Hepatocyte (in vitro differentiated cells): ENCODE measurements around the gene DOCK2. TPM values are rescaled to one million over a fixed set of nuclear protein-coding genes. Genes with fewer than 3 reads are reported as not detected.

ENCODE experiments used
- DNase-seq: peaks from one replicate; pipeline ENCODE4 v3.0.0-alpha.2; 2016; ENCODE audit warnings: low spot score
- H2AFZ ChIP-seq: fragments of 200-600 bp; sonication (generic); 2 replicates; pipeline ENCODE4 v1.6.0; 2016; ENCODE audit warnings: antibody characterized with exemption, mild to moderate bottlenecking
- H3K27ac ChIP-seq: fragments of 200-600 bp; sonication (generic); 2 replicates; pipeline ENCODE4 v1.5.1; 2016; ENCODE audit warnings: mild to moderate bottlenecking
- H3K27me3 ChIP-seq: fragments of 200-600 bp; sonication (generic); 2 replicates; pipeline ENCODE4 v1.6.1; 2016
- H3K36me3 ChIP-seq: fragments of 200-600 bp; sonication (generic); replicated peaks from 2 replicates; pipeline ENCODE4 v1.5.1; 2016; ENCODE audit warnings: low read depth; ENCODE audit not compliant: insufficient read depth
- H3K4me1 ChIP-seq: fragments of 200-600 bp; sonication (generic); 2 replicates; pipeline ENCODE4 v1.5.1; 2016; ENCODE audit warnings: mild to moderate bottlenecking, moderate library complexity; ENCODE audit not compliant: insufficient read depth
- H3K4me2 ChIP-seq: fragments of 200-600 bp; sonication (generic); 2 replicates; pipeline ENCODE4 v1.6.0; 2016
- H3K4me3 ChIP-seq: fragments of 200-600 bp; sonication (generic); 2 replicates; pipeline ENCODE4 v1.5.1; 2016; ENCODE audit warnings: mild to moderate bottlenecking
- H3K79me2 ChIP-seq: fragments of 200-600 bp; sonication (generic); 2 replicates; pipeline ENCODE4 v1.6.0; 2017; ENCODE audit warnings: mild to moderate bottlenecking
- H3K9me2 ChIP-seq: fragments of 200-600 bp; sonication (generic); replicated peaks from 2 replicates; pipeline ENCODE4 v1.6.0; 2017; ENCODE audit warnings: mild to moderate bottlenecking; ENCODE audit not compliant: insufficient read depth
- H3K9me3 ChIP-seq: fragments of 200-600 bp; sonication (generic); 2 replicates; pipeline ENCODE4 v1.5.1; 2016; ENCODE audit warnings: low read depth, mild to moderate bottlenecking
- H4K20me1 ChIP-seq: fragments of 200-600 bp; sonication (generic); 2 replicates; pipeline ENCODE4 v1.6.0; 2016; ENCODE audit warnings: mild to moderate bottlenecking; ENCODE audit not compliant: insufficient read depth, poor library complexity, severe bottlenecking
- EZH2 ChIP-seq: fragments of 200-600 bp; sonication (generic); IDR thresholded peaks from 2 replicates; pipeline ENCODE4 v1.6.1; 2016; ENCODE audit warnings: antibody characterized with exemption, mild to moderate bottlenecking, borderline replicate concordance
- EZH2phosphoT487 ChIP-seq: fragments of 200-600 bp; sonication (generic); IDR thresholded peaks from one replicate; pipeline ENCODE4 v1.6.1; 2018; ENCODE audit warnings: antibody characterized with exemption, mild to moderate bottlenecking, low read depth, moderate library complexity; ENCODE audit not compliant: unreplicated experiment, severe bottlenecking
- WGBS: methylation state at CpG from one replicate; pipeline ENCODE4 v1.1.6; 2016; ENCODE audit warnings: low lambda C conversion rate; ENCODE audit errors: missing lambda C conversion rate; 5-methylcytosine and 5-hydroxymethylcytosine counted together
- polyA plus RNA-seq: library from polyadenylated mRNA; unstranded; fragments of >200 nt; fragmentation: Nextera tagmentation; extraction: Ambion mirVana; gene quantifications from 2 replicates; pipeline ENCODE4 v1.2.1, GENCODE V29; 2016
- total RNA-seq: library from RNA; depleted of rRNA; stranded (reverse); fragments of >200 nt; gene quantifications from 2 replicates; pipeline ENCODE4 v1.2.3, GENCODE V29; 2014
- TF ChIP-seq, protein P1 (sequence below): fragments of 200-600 bp; sonication (generic); IDR thresholded peaks from 2 replicates; pipeline ENCODE4 v1.5.1; 2016; ENCODE audit warnings: antibody characterized with exemption, mild to moderate bottlenecking; ENCODE audit not compliant: poor library complexity

Gene DOCK2
- total and polyA plus RNA-seq, 2 experiments from 2014 or later, result 0.60 TPM; not detected in 1

DNA sequence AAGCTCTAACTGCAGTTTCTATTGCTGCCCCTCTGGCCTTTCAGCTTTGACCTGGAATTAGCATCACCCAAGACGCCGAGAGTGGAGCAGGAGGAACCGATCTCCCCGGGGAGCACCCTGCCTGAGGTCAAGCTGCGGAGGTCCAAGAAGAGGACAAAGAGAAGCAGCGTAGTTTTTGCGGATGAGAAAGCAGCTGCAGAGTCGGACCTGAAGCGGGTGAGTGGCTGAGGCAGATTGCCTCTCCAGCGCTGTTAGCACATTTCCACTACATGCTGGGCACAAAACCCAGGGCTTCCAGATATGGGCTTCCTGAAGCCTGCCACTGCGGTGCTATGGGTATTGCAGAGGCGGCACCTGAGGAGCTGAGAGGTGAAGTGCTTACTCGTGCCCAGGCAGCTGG is 441.9 kb downstream of the DOCK2 start:
- Histone ChIP-seq H4K20me1 (no peaks in the 10 kb centered on the region), H3K9me2 (no peaks in the 10 kb centered on the region), H3K4me2 (no peak overlapping the region), H3K79me2 (no peaks in the 10 kb centered on the region), H3K36me3 (no peaks in the 10 kb centered on the region), H2AFZ (no peak overlapping the region), H3K27ac (no peak overlapping the region), H3K4me1 (no peaks in the 10 kb centered on the region), H3K27me3 (peaks cover 6% of the 10 kb centered on the region), H3K9me3 (no peaks in the 10 kb centered on the region), H3K4me3 (no peak overlapping the region)
- TF ChIP-seq, protein P1, sequence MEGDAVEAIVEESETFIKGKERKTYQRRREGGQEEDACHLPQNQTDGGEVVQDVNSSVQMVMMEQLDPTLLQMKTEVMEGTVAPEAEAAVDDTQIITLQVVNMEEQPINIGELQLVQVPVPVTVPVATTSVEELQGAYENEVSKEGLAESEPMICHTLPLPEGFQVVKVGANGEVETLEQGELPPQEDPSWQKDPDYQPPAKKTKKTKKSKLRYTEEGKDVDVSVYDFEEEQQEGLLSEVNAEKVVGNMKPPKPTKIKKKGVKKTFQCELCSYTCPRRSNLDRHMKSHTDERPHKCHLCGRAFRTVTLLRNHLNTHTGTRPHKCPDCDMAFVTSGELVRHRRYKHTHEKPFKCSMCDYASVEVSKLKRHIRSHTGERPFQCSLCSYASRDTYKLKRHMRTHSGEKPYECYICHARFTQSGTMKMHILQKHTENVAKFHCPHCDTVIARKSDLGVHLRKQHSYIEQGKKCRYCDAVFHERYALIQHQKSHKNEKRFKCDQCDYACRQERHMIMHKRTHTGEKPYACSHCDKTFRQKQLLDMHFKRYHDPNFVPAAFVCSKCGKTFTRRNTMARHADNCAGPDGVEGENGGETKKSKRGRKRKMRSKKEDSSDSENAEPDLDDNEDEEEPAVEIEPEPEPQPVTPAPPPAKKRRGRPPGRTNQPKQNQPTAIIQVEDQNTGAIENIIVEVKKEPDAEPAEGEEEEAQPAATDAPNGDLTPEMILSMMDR, result no peak
- TF ChIP-seq EZH2phosphoT487, result no peak
- no peak for TF ChIP-seq EZH2
- 88% methylated on average over 13 of the region's 13 CpGs for WGBS
- DNase-seq, result no peak

DNA sequence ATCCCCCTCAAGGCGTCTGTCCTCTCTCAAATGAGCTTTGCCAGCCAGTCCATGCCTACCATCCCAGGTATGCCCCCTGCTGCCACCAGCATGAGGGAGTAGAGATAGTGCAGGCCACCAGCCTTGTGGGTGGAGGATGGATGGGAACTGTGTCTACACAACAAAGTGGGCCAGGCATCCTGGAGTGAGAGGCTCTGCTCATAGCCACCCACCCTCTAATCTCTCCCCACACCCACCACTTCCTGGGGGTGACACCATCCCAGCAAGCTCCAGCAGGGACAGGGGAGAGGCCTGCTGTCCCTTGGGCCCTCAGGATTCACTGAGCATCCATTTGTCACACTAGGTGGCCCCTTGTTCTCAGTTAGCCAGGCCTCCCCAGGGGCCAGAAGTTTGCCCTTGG is 443.1 kb downstream of the DOCK2 start:
- no peaks in the 10 kb centered on the region for H3K9me3 ChIP-seq
- H3K27me3 ChIP-seq, result peaks cover 2% of the 10 kb centered on the region
- H3K27ac ChIP-seq, result no peak overlapping the region
- no peaks in the 10 kb centered on the region for H3K36me3 ChIP-seq
- no peak overlapping the region for H2AFZ ChIP-seq
- DNase-seq, result no peak
- H3K79me2 ChIP-seq, result no peaks in the 10 kb centered on the region
- TF ChIP-seq EZH2 (no peak), EZH2phosphoT487 (no peak)
- TF ChIP-seq, protein P1, result no peak
- no peaks in the 10 kb centered on the region for H3K4me1 ChIP-seq
- no peaks in the 10 kb centered on the region for H3K9me2 ChIP-seq
- 90% methylated on average over 1 of the region's 1 CpG for WGBS
- no peaks in the 10 kb centered on the region for H4K20me1 ChIP-seq
- H3K4me3 ChIP-seq, result no peak overlapping the region
- no peak overlapping the region for H3K4me2 ChIP-seq

DNA sequence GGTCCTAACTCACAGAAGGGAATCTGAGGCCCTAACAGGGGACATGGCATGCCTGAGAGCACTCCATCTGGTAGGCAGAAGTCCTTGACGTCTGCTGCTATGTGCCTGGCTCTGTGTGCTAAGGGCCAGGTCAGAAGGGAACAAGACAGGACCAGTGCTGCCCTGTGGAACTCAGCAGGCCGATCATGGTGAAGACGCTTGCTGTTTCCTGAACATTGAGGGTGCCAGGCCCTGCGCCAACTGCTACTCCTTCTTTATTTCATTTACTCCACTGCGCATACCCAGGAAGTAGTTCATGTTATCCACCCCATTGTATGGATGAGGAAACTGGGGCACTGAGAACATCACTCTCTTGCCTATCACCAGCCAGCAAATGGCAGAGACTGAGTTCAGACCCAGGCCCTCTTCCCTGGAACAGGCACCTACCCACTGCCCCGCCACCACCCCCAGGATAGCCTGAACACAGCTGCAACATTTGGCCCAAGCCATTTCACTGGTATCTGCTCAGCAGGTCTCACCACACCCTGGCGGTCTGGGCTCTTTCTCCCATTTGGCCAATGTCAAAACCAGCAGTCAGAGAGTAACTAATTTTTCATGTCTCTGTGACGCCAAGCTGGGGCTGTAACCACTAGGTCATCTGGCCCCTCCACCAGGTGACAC is 443.8 kb downstream of the DOCK2 start:
- no peak overlapping the region for H3K4me3 ChIP-seq
- H4K20me1 ChIP-seq, result no peaks in the 10 kb centered on the region
- H3K36me3 ChIP-seq, result no peaks in the 10 kb centered on the region
- no peak for DNase-seq
- no peaks in the 10 kb centered on the region for H3K27me3 ChIP-seq
- TF ChIP-seq EZH2 (no peak), EZH2phosphoT487 (no peak)
- TF ChIP-seq, protein P1, result no peak
- H3K27ac ChIP-seq, result no peak overlapping the region
- H2AFZ ChIP-seq, result no peak overlapping the region
- H3K9me3 ChIP-seq, result no peaks in the 10 kb centered on the region
- no peak overlapping the region for H3K4me2 ChIP-seq
- no peaks in the 10 kb centered on the region for H3K79me2 ChIP-seq
- H3K4me1 ChIP-seq, result no peaks in the 10 kb centered on the region
- 86% methylated on average over 8 of the region's 8 CpGs for WGBS
- no peaks in the 10 kb centered on the region for H3K9me2 ChIP-seq
